Measurements from ENCODE around the gene GSDME. TPM values are rescaled to one million over a fixed set of nuclear protein-coding genes. Genes with fewer than 3 reads are reported as not detected.

GSDME gene
- total RNA-seq, 1 experiment from 2014 or later, result 24.4 TPM

- H3K4me1 ChIP-seq, result peaks cover 9% of the 10 kb centered on the region
- no peaks in the 10 kb centered on the region for H3K36me3 ChIP-seq
- H3K27me3 ChIP-seq, result no peaks in the 10 kb centered on the region
- peaks cover 2% of the 10 kb centered on the region; the same call in 1 of the 2 replicates for H3K9me3 ChIP-seq (replicated peaks)
- H3K4me3 ChIP-seq, result no peak overlapping the region
- peak overlapping the region; percentile 46; the same call in 1 of the 2 replicates for H3K27ac ChIP-seq
- DNase-seq, result no peak
Observed at GRCh38 chr7:24786306-24786705, 29.0 kb upstream of the GSDME start.

GRCh38 chr7:24784277-24784676 lies 27.0 kb upstream of the GSDME start:
- Histone ChIP-seq H3K36me3 (no peaks in the 10 kb centered on the region), H3K27me3 (no peaks in the 10 kb centered on the region), H3K4me1 (peaks cover 9% of the 10 kb centered on the region), H3K4me3 (no peak overlapping the region), H3K9me3 (replicated peaks) (0 out of 2 replicates have a peak, but pooled peaks cover 2% of the 10 kb centered on the region), H3K27ac (no peak overlapping the region)
- DNase-seq, result no peak

- no peaks in the 10 kb centered on the region for H3K27me3 ChIP-seq
- no peak overlapping the region for H3K27ac ChIP-seq
Observed at GRCh38 chr7:24783698-24784097, 26.4 kb upstream of the GSDME start.

GRCh38 chr7:24781106-24781505 lies 23.8 kb upstream of the GSDME start:
- Histone ChIP-seq H3K9me3 (replicated peaks) (0 out of 2 replicates have a peak, but pooled peaks cover 2% of the 10 kb centered on the region), H3K27ac (no peak overlapping the region), H3K4me3 (no peak overlapping the region), H3K36me3 (no peaks in the 10 kb centered on the region), H3K27me3 (0 out of 2 replicates have a peak, but pooled peaks cover 3% of the 10 kb centered on the region), H3K4me1 (0 out of 2 replicates have a peak, but pooled peaks cover 4% of the 10 kb centered on the region)
- no peak for DNase-seq

More at GRCh38 chr7:24783698-24784097, 26.4 kb upstream of the GSDME start:
- Histone ChIP-seq H3K9me3 (replicated peaks) (0 out of 2 replicates have a peak, but pooled peaks cover 2% of the 10 kb centered on the region), H3K4me1 (peaks cover 12% of the 10 kb centered on the region), H3K36me3 (no peaks in the 10 kb centered on the region), H3K4me3 (no peak overlapping the region)
- DNase-seq, result no peak

GRCh38 chr7:24779283-24779655 lies 22.0 kb upstream of the GSDME start:
- H3K4me1 ChIP-seq, result peaks cover 14% of the 10 kb centered on the region
- H3K4me3 ChIP-seq, result no peak overlapping the region
- no peaks in the 10 kb centered on the region for H3K36me3 ChIP-seq
- H3K27ac ChIP-seq, result no peak overlapping the region
- no peak for DNase-seq
- 0 out of 2 replicates have a peak, but pooled peaks cover 3% of the 10 kb centered on the region for H3K27me3 ChIP-seq
- 0 out of 2 replicates have a peak, but pooled peaks cover 2% of the 10 kb centered on the region for H3K9me3 ChIP-seq (replicated peaks)

GRCh38 chr7:24778543-24779282 lies 21.4 kb upstream of the GSDME start:
- H3K9me3 ChIP-seq (replicated peaks), result 0 out of 2 replicates have a peak, but pooled peaks cover 2% of the 10 kb centered on the region
- 0 out of 2 replicates have a peak, but pooled peaks cover 3% of the 10 kb centered on the region for H3K27me3 ChIP-seq
- H3K27ac ChIP-seq, result no peak overlapping the region
- peaks cover 14% of the 10 kb centered on the region for H3K4me1 ChIP-seq
- H3K4me3 ChIP-seq, result no peak overlapping the region
- peak in 1 of 2 experiments; percentile 20 for DNase-seq
- H3K36me3 ChIP-seq, result no peaks in the 10 kb centered on the region

- Histone ChIP-seq H3K36me3 (no peaks in the 10 kb centered on the region), H3K4me3 (no peak overlapping the region), H3K4me1 (peaks cover 14% of the 10 kb centered on the region), H3K9me3 (replicated peaks) (no peaks in the 10 kb centered on the region), H3K27me3 (0 out of 2 replicates have a peak, but pooled peaks cover 3% of the 10 kb centered on the region), H3K27ac (no peak overlapping the region)
- no peak for DNase-seq
Observed at GRCh38 chr7:24777806-24778205, 20.5 kb upstream of the GSDME start.

GRCh38 chr7:24773646-24774045 lies 16.4 kb upstream of the GSDME start:
- Histone ChIP-seq H3K27ac (no peak overlapping the region), H3K4me3 (no peak overlapping the region), H3K36me3 (no peaks in the 10 kb centered on the region), H3K4me1 (peaks cover 10% of the 10 kb centered on the region), H3K27me3 (0 out of 2 replicates have a peak, but pooled peaks cover 3% of the 10 kb centered on the region), H3K9me3 (replicated peaks) (0 out of 2 replicates have a peak, but pooled peaks cover 3% of the 10 kb centered on the region)
- no peak for DNase-seq

GRCh38 chr7:24769851-24770250 lies 12.6 kb upstream of the GSDME start:
- H3K4me1 ChIP-seq, result peaks cover 15% of the 10 kb centered on the region
- 0 out of 2 replicates have a peak, but pooled peaks cover 6% of the 10 kb centered on the region for H3K9me3 ChIP-seq (replicated peaks)
- DNase-seq, result no peak
- no peak overlapping the region for H3K27ac ChIP-seq
- H3K4me3 ChIP-seq, result no peak overlapping the region
- H3K36me3 ChIP-seq, result no peaks in the 10 kb centered on the region
- H3K27me3 ChIP-seq, result no peaks in the 10 kb centered on the region

- DNase-seq, result no peak
- H3K27ac ChIP-seq, result no peak overlapping the region
- no peak overlapping the region for H3K4me3 ChIP-seq
- H3K4me1 ChIP-seq, result peaks cover 12% of the 10 kb centered on the region
- H3K36me3 ChIP-seq, result no peaks in the 10 kb centered on the region
- H3K9me3 ChIP-seq (replicated peaks), result 0 out of 2 replicates have a peak, but pooled peaks cover 6% of the 10 kb centered on the region
- H3K27me3 ChIP-seq, result no peaks in the 10 kb centered on the region
Observed at GRCh38 chr7:24769014-24769830, 12.0 kb upstream of the GSDME start.

GRCh38 chr7:24767878-24768569 lies 10.8 kb upstream of the GSDME start:
- DNase-seq, result no peak
- Histone ChIP-seq H3K4me3 (no peak overlapping the region), H3K27ac (no peak overlapping the region), H3K4me1 (peaks cover 12% of the 10 kb centered on the region), H3K27me3 (no peaks in the 10 kb centered on the region), H3K9me3 (replicated peaks) (0 out of 2 replicates have a peak, but pooled peaks cover 6% of the 10 kb centered on the region), H3K36me3 (no peaks in the 10 kb centered on the region)

GRCh38 chr7:24764972-24765744 lies 7.9 kb upstream of the GSDME start:
- Histone ChIP-seq H3K27ac (peak overlapping the region; percentile 55), H3K27me3 (no peaks in the 10 kb centered on the region), H3K9me3 (replicated peaks) (0 out of 2 replicates have a peak, but pooled peaks cover 3% of the 10 kb centered on the region), H3K4me1 (peaks cover 12% of the 10 kb centered on the region), H3K4me3 (peak overlapping the region; percentile 11; the same call in 1 of the 2 replicates), H3K36me3 (no peaks in the 10 kb centered on the region)
- peak; percentile 91 to 97 for DNase-seq

- DNase-seq, result no peak
- peaks cover 12% of the 10 kb centered on the region for H3K4me1 ChIP-seq
- H3K27me3 ChIP-seq, result no peaks in the 10 kb centered on the region
- H3K4me3 ChIP-seq, result no peak overlapping the region
- H3K27ac ChIP-seq, result no peak overlapping the region
- no peaks in the 10 kb centered on the region for H3K36me3 ChIP-seq
- H3K9me3 ChIP-seq (replicated peaks), result 0 out of 2 replicates have a peak, but pooled peaks cover 3% of the 10 kb centered on the region
Observed at GRCh38 chr7:24764011-24764410, 6.7 kb upstream of the GSDME start.

All from SJCRH30 (cell line).